ENCODE measurements around the gene F12. TPM values are rescaled to one million over a fixed set of nuclear protein-coding genes. Genes with fewer than 3 reads are reported as not detected.
A peak's percentile ranks its signal among the peaks of the same experiment; 100 is the strongest.

The F12 gene
- total RNA-seq, 2 donors from 2014 or later = 0.95 to 2.9 TPM

- DNase-seq = no peak
- peaks cover 13% of the 10 kb centered on the region for H3K27me3 ChIP-seq (ENCODE audit: control insufficient read depth, insufficient read depth, low read length, poor library complexity, severe bottlenecking)
- H3K27ac ChIP-seq (ENCODE audit: low read depth, low read length) = no peak overlapping the region
- H3K4me1 ChIP-seq (ENCODE audit: control insufficient read depth, insufficient read depth, low read length) = peaks cover 3% of the 10 kb centered on the region
- Mint-ChIP-seq H3K4me3 (peak overlapping the region; percentile 47), H3K27me3 (ENCODE audit: insufficient read depth) (peaks cover 49% of the 10 kb centered on the region), H3K4me1 (peaks cover 8% of the 10 kb centered on the region), H3K27ac (no peak overlapping the region), H3K9me3 (no peaks in the 10 kb centered on the region), H3K36me3 (ENCODE audit: low read depth) (peaks cover 3% of the 10 kb centered on the region)
- H3K36me3 ChIP-seq (ENCODE audit: control insufficient read depth, insufficient read depth, low read length) = no peaks in the 10 kb centered on the region
- H3K9me3 ChIP-seq (ENCODE audit: control insufficient read depth, low read length) = no peaks in the 10 kb centered on the region
- 88 to 97% methylated on average over 7 to 10 of the region's 10 CpGs for WGBS, 2 experiments (ENCODE audit: insufficient coverage in 1 of 2, insufficient read length in 1 of 2)
- H3K9ac ChIP-seq (ENCODE audit: extremely low read depth, low read length, poor library complexity, severe bottlenecking) = no peak overlapping the region
- TF ChIP-seq CTCF (conservative IDR thresholded peaks at IDR 0.05) = no peak
- H3K4me3 ChIP-seq (ENCODE audit: low read length) = no peak overlapping the region
Measured at GRCh38 chr5:177445052-177445916, 35.9 kb upstream of the F12 start.

- peaks cover 41% of the 10 kb centered on the region for H3K27me3 Mint-ChIP-seq (ENCODE audit: insufficient read depth)
- peaks cover 8% of the 10 kb centered on the region for H3K4me1 Mint-ChIP-seq
- Histone ChIP-seq H3K9me3 (ENCODE audit: control insufficient read depth, low read length) (no peaks in the 10 kb centered on the region), H3K27me3 (ENCODE audit: control insufficient read depth, insufficient read depth, low read length, poor library complexity, severe bottlenecking) (peaks cover 13% of the 10 kb centered on the region), H3K27ac (ENCODE audit: low read depth, low read length) (no peak overlapping the region), H3K36me3 (ENCODE audit: control insufficient read depth, insufficient read depth, low read length) (peaks cover 3% of the 10 kb centered on the region), H3K4me1 (ENCODE audit: control insufficient read depth, insufficient read depth, low read length) (peaks cover 3% of the 10 kb centered on the region), H3K9ac (ENCODE audit: extremely low read depth, low read length, poor library complexity, severe bottlenecking) (no peak overlapping the region), H3K4me3 (ENCODE audit: low read length) (no peak overlapping the region)
- 85 to 100% methylated on average over 3 to 7 of the region's 7 CpGs for WGBS, 2 experiments (ENCODE audit: insufficient coverage in 1 of 2, insufficient read length in 1 of 2)
- TF ChIP-seq CTCF (conservative IDR thresholded peaks at IDR 0.05) = no peak
- H3K36me3 Mint-ChIP-seq (ENCODE audit: low read depth) = peaks cover 8% of the 10 kb centered on the region
- H3K27ac Mint-ChIP-seq = no peak overlapping the region
- H3K4me3 Mint-ChIP-seq = no peak overlapping the region
- no peak for DNase-seq
- H3K9me3 Mint-ChIP-seq = no peaks in the 10 kb centered on the region
Measured at GRCh38 chr5:177444106-177445051, 35.0 kb upstream of the F12 start.

GRCh38 chr5:177443144-177443983, 34.0 kb upstream of the F12 start:
- WGBS, 2 experiments (ENCODE audit: insufficient coverage in 1 of 2, insufficient read length in 1 of 2) = 92 to 97% methylated on average over 5 to 15 of the region's 15 CpGs
- H3K9me3 ChIP-seq (ENCODE audit: control insufficient read depth, low read length) = no peaks in the 10 kb centered on the region
- H3K4me3 Mint-ChIP-seq = no peak overlapping the region
- no peak for TF ChIP-seq CTCF (conservative IDR thresholded peaks at IDR 0.05)
- H3K27ac ChIP-seq (ENCODE audit: low read depth, low read length) = no peak overlapping the region
- H3K9me3 Mint-ChIP-seq = no peaks in the 10 kb centered on the region
- peaks cover 8% of the 10 kb centered on the region for H3K27me3 ChIP-seq (ENCODE audit: control insufficient read depth, insufficient read depth, low read length, poor library complexity, severe bottlenecking)
- DNase-seq = no peak
- H3K4me1 Mint-ChIP-seq = peaks cover 8% of the 10 kb centered on the region
- H3K36me3 ChIP-seq (ENCODE audit: control insufficient read depth, insufficient read depth, low read length) = peaks cover 10% of the 10 kb centered on the region
- H3K4me3 ChIP-seq (ENCODE audit: low read length) = no peak overlapping the region
- H3K27me3 Mint-ChIP-seq (ENCODE audit: insufficient read depth) = peaks cover 31% of the 10 kb centered on the region
- no peak overlapping the region for H3K9ac ChIP-seq (ENCODE audit: extremely low read depth, low read length, poor library complexity, severe bottlenecking)
- peaks cover 3% of the 10 kb centered on the region for H3K4me1 ChIP-seq (ENCODE audit: control insufficient read depth, insufficient read depth, low read length)
- peaks cover 16% of the 10 kb centered on the region for H3K36me3 Mint-ChIP-seq (ENCODE audit: low read depth)
- H3K27ac Mint-ChIP-seq = no peak overlapping the region
